Measurements from ENCODE around the gene TRABD2B. TPM values are rescaled to one million over a fixed set of nuclear protein-coding genes. Genes with fewer than 3 reads are reported as not detected.

Gene TRABD2B
- total RNA-seq, 1 experiment from 2014 or later = not detected

DNA sequence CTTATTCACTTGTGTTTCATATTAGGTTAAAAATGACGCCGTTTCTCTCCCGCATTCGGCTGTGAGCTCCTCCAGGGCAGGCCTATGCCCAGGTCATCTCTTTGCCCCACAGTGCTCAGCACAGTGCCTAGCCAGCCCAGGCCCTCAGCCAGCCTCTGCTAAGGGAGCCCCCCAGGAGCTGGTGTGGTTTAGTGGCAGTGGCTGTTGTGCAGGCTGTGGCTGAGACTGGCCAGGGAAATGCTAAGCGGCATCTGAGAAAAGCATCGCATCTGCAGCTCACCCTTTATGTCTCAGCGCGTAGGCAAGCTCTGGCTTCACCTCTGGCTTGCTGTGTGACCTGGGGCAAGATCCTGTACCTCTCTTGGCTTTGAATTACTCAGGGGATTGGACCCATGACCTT lies 275.1 kb downstream of the TRABD2B start:
- no peak overlapping the region for H3K4me3 ChIP-seq (ENCODE audit: low read depth, low read length, poor library complexity, severe bottlenecking)
- H3K4me1 ChIP-seq (ENCODE audit: insufficient read depth, low read length, poor library complexity, severe bottlenecking) = no peaks in the 10 kb centered on the region
- ChIA-PET POLR2A (ENCODE audit: low non-redundant PET) (no interaction called here), CTCF (interaction anchor here (1.0 kb wide), 1 partner anchor 290 kb away, joined by 4 read pairs; no protein-coding TSS in a partner anchor)
- DNase-seq (ENCODE audit: low spot score) = no peak
- no peaks in the 10 kb centered on the region for H3K9me3 ChIP-seq (ENCODE audit: low read depth, low read length, poor library complexity, severe bottlenecking)
- H3K27ac ChIP-seq (ENCODE audit: low read depth, low read length, poor library complexity, severe bottlenecking) = no peak overlapping the region
- no peaks in the 10 kb centered on the region for H3K36me3 ChIP-seq (ENCODE audit: insufficient read depth, low read length, poor library complexity, severe bottlenecking)
- no TSS peak for BruUV-seq (replicated peaks)
- H3K27me3 ChIP-seq (replicated peaks; ENCODE audit: insufficient read depth, low read depth, low read length, poor library complexity) = peaks cover 53% of the 10 kb centered on the region
- TF ChIP-seq, protein P1, sequence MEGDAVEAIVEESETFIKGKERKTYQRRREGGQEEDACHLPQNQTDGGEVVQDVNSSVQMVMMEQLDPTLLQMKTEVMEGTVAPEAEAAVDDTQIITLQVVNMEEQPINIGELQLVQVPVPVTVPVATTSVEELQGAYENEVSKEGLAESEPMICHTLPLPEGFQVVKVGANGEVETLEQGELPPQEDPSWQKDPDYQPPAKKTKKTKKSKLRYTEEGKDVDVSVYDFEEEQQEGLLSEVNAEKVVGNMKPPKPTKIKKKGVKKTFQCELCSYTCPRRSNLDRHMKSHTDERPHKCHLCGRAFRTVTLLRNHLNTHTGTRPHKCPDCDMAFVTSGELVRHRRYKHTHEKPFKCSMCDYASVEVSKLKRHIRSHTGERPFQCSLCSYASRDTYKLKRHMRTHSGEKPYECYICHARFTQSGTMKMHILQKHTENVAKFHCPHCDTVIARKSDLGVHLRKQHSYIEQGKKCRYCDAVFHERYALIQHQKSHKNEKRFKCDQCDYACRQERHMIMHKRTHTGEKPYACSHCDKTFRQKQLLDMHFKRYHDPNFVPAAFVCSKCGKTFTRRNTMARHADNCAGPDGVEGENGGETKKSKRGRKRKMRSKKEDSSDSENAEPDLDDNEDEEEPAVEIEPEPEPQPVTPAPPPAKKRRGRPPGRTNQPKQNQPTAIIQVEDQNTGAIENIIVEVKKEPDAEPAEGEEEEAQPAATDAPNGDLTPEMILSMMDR (conservative IDR thresholded peaks at IDR 0.05; ENCODE audit: low read depth, low read length) = no peak
- TF ChIP-seq EZH2 (IDR thresholded peaks at IDR 0.05; ENCODE audit: borderline replicate concordance, low read depth, low read length, poor library complexity, severe bottlenecking) = no peak
- intact Hi-C loops (cut with micrococcal nuclease; ENCODE audit: unreplicated experiment) = no loop called here

DNA sequence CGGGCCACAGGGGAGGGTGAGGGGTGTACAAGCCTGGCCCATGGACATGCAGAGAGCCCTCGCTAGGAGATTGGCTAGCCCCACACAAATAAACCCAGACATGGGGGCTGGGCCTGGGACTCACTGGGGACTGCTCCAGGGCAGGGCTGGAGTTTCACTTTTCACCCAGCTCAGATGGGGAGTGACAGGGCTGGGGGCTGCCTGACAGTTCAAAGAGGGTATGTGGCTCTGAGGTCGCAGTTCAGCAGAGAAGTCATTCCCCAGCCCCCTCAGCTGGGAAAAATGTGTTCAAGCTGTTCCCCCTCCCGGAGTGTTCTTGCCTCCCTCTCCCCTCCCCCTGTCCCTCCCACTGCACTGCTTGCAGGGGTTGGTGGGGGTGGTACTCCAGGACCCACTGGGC lies 277.1 kb downstream of the TRABD2B start:
- H3K4me1 ChIP-seq (ENCODE audit: insufficient read depth, low read length, poor library complexity, severe bottlenecking) = no peaks in the 10 kb centered on the region
- TF ChIP-seq, protein P1 (conservative IDR thresholded peaks at IDR 0.05; ENCODE audit: low read depth, low read length) = no peak
- no peak for TF ChIP-seq EZH2 (IDR thresholded peaks at IDR 0.05; ENCODE audit: borderline replicate concordance, low read depth, low read length, poor library complexity, severe bottlenecking)
- ChIA-PET POLR2A (ENCODE audit: low non-redundant PET) (no interaction called here), CTCF (no interaction called here)
- BruUV-seq (replicated peaks) = no TSS peak
- no peak for DNase-seq (ENCODE audit: low spot score)
- H3K36me3 ChIP-seq (ENCODE audit: insufficient read depth, low read length, poor library complexity, severe bottlenecking) = no peaks in the 10 kb centered on the region
- H3K27ac ChIP-seq (ENCODE audit: low read depth, low read length, poor library complexity, severe bottlenecking) = no peak overlapping the region
- H3K4me3 ChIP-seq (ENCODE audit: low read depth, low read length, poor library complexity, severe bottlenecking) = no peak overlapping the region
- intact Hi-C loops (cut with micrococcal nuclease; ENCODE audit: unreplicated experiment) = no loop called here
- H3K9me3 ChIP-seq (ENCODE audit: low read depth, low read length, poor library complexity, severe bottlenecking) = no peaks in the 10 kb centered on the region
- H3K27me3 ChIP-seq (replicated peaks; ENCODE audit: insufficient read depth, low read depth, low read length, poor library complexity) = peaks cover 63% of the 10 kb centered on the region

DNA sequence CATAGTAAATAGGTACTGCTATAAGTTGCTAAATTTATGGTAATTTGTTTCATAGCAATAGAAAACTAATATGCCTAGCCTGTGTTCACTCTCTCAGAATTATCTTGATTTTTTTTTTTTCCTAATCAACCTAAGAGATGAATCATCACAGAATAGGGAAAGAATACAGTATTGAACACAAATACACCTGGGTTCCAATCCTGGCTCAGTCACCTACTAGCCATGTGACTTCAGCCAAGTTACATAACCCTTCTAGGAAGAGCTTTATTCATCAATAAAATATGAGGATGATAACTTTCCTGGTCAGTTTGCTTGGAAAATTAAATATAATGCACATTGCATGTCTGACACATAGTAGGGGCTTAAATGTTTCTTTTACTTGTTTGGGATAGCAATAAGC lies 279.8 kb downstream of the TRABD2B start:
- Histone ChIP-seq H3K27me3 (replicated peaks; ENCODE audit: insufficient read depth, low read depth, low read length, poor library complexity) (peaks cover 77% of the 10 kb centered on the region), H3K4me3 (ENCODE audit: low read depth, low read length, poor library complexity, severe bottlenecking) (no peak overlapping the region), H3K27ac (ENCODE audit: low read depth, low read length, poor library complexity, severe bottlenecking) (no peak overlapping the region), H3K36me3 (ENCODE audit: insufficient read depth, low read length, poor library complexity, severe bottlenecking) (no peaks in the 10 kb centered on the region), H3K4me1 (ENCODE audit: insufficient read depth, low read length, poor library complexity, severe bottlenecking) (no peaks in the 10 kb centered on the region), H3K9me3 (ENCODE audit: low read depth, low read length, poor library complexity, severe bottlenecking) (no peaks in the 10 kb centered on the region)
- intact Hi-C loops (cut with micrococcal nuclease; ENCODE audit: unreplicated experiment) = no loop called here
- TF ChIP-seq, protein P1 (conservative IDR thresholded peaks at IDR 0.05; ENCODE audit: low read depth, low read length) = no peak
- no peak for TF ChIP-seq EZH2 (IDR thresholded peaks at IDR 0.05; ENCODE audit: borderline replicate concordance, low read depth, low read length, poor library complexity, severe bottlenecking)
- ChIA-PET POLR2A (ENCODE audit: low non-redundant PET) (no interaction called here), CTCF (interaction anchor here (0.6 to 3.2 kb wide), 2 partner anchors 9 to 280 kb away, joined by 6 to 12 read pairs; partner anchors contain the start of gene FOXD2)
- no peak for DNase-seq (ENCODE audit: low spot score)
- BruUV-seq (replicated peaks) = no TSS peak

Data from A673 (cell line).